HG03060 (cell line): ENCODE data around the gene DHRS4.
"Not testable (repeated sequence)": the region's sequence is repeated elsewhere in the genome, so short reads cannot be mapped to it uniquely, and the experiment has no call there.

Source experiments
- ATAC-seq: cut with Tn5 transposase; IDR thresholded peaks from one replicate; pipeline ENCODE4 v1.9.1; 2021; ENCODE audit warnings: low read depth, moderate number of reproducible peaks; ENCODE audit not compliant: unreplicated experiment

The DHRS4 gene

GRCh38 chr14:23939607-23940326, 13.8 kb upstream of the DHRS4 start:
- no peak for ATAC-seq

DNA sequence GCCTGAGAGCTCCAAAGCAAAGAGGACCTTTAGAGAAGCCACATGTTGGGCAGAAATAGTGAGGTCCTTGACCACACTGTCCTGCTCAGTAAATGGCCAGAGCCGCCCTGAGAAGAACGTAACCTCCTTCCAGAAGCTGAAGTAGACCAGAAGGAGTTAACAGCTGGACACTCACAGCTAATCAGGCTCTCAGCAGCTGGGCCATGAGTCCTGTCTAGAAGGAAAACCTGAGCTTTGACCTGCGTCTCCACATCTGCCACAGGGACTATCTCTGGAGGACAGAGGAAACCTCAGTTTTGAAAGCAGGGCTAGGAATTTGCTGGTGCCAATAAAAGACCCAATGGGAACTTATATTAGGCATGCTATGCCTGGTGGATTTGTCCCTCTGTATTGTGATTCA, 12.3 kb upstream of the DHRS4 start:
- ATAC-seq: no peak

GRCh38 chr14:23941669-23942068, 11.9 kb upstream of the DHRS4 start:
- ATAC-seq: no peak

- ATAC-seq: no peak
These were observed 11.0 kb upstream of the DHRS4 start for GRCh38 chr14:23942587-23942986.

DNA sequence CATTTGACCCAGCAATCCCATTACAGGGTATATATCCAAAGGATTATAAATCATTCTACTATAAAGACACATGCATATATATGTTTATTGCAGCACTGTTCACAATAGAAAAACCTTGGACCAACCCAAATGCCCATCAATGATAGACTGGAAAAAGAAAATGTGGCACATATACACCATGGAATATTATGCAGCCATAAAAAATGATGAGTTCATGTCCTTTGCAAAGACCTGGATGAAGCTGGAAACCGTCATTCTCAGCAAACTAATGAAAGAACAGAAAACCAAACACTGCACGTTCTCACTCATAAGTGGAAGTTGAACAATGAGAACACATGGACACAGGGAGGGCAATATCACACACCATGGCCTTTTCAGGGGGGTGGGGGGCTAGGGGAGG, 4.5 kb upstream of the DHRS4 start:
- not testable (repeated sequence) for ATAC-seq

DNA sequence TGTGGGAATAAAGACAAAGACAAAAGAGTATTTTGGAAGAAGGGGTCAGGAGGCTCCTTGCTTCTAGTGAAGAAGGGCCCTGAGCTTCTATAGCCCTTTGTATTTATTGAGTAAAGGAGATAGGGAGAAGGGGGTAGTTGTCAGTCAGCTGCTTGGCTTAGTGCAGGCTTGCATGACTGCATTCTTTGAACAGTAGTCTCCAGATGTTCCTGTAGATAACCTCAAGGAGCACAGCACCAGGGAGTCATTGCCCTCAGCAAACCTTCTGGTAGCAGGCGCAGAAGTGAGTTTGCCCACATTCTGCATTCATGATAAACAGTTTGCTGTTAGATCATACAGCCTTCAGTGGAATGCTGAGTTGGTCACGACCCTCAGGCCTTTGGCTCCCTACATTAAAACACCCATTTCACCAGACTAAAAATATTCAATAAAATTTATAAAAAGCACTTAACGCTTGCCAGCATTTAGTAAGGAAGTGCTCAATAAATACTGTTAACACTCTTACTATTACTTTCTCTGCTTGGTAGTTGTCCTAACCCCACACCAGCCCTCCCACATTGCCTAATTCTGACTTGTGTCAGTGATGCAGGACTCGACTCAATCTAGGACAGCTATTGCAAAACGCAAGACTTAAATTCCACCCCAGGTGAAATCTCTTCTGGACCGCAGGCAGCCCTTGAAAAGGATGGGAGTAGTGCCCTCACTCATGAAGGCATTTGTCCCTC, 3.0 kb upstream of the DHRS4 start:
- no peak for ATAC-seq

DNA sequence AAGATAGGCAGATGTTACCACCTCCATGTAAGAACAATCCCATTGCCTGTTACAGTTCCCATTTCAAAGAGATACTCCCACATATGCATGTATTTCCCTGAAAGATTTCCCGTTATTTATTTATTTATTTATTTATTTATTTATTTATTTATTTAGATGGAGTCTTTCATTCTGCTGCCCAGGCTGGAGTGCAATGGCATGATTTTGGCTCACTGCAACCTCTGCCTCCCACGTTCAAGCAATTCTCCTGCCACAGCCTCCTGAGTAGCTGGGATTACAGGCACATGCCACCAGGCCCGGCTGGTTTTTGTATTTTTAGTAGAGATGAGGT, 2.5 kb upstream of the DHRS4 start:
- ATAC-seq: not testable (repeated sequence)

DNA sequence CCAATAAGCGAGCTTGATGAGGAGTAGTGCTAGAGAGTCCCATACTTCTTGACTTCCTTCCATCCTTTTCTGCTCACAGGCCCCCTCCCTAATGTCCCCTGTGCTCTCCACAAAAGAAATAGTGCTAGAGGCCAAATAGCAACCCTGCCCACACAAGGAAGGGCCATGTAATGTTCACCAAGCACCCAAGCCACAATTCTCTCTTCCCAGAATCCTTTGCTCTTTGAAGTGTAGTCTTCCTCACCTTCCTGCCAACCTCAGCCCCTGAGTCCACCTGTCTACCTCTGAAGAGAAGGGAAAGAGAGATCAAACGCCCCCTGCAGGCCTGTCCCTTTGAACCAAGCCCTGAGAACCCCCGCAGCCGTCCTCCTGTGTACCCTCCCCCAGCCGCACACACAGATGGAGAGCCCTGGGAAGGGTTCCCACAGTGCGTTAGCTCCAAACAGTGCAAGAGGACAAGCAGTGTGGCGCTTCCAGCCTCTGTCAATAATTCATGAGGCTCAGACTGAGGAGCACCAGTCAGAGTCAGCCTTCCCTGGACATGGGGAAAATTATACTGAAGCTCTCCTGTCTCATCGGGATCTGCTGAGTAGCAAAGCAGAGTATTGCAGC, 1.9 kb upstream of the DHRS4 start:
- no peak for ATAC-seq

GRCh38 chr14:23953116-23953463, 480 bp upstream of the DHRS4 start:
- not testable (repeated sequence) for ATAC-seq

DNA sequence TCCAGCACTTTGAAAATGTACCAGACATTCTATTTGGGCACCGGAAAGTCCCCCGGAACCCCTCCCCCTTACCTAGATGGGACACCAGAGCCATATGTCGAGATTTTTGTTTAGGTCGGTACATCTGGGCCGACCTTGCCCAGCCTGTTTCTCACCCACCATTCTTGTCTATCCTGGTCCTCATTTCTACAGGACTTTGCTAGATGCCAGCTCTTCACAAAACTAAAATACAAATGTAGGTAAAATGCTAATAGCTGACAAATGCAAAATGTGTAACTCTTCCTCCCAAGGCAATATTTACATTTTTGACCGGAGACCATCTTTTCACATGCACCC, 677 bp downstream of the DHRS4 start:
- not testable (repeated sequence) for ATAC-seq

- ATAC-seq: not testable (repeated sequence)
These were observed 1.4 kb downstream of the DHRS4 start for GRCh38 chr14:23954965-23955364.

- not testable (repeated sequence) for ATAC-seq
These were observed 2.2 kb downstream of the DHRS4 start for GRCh38 chr14:23955811-23956210.

- ATAC-seq: not testable (repeated sequence)
These were observed 4.5 kb downstream of the DHRS4 start for GRCh38 chr14:23957913-23958569.

DNA sequence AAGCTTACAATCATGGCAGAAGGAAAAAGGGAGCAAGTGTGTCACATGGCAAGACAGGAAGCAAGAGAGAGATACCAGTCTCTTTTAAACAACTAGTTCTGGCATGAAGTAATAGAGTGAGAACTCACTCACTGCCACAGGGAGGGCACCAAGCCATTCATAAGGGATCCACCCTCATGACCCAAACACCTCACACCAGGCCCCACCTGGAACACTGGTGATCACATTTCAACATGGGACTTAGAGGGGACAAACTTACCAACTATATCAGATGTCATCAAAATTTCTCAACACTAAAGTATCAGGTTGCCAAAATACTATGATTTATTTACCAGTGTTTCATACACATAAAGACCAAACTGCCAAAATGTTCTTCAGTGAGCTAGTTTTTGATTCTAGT, 7.3 kb downstream of the DHRS4 start:
- not testable (repeated sequence) for ATAC-seq

GRCh38 chr14:23961704-23962103, 8.1 kb downstream of the DHRS4 start:
- ATAC-seq: not testable (repeated sequence)

GRCh38 chr14:23969130-23969480, 15.5 kb downstream of the DHRS4 start:
- not testable (repeated sequence) for ATAC-seq

GRCh38 chr14:23969481-23970282, 16.1 kb downstream of the DHRS4 start:
- not testable (repeated sequence) for ATAC-seq

DNA sequence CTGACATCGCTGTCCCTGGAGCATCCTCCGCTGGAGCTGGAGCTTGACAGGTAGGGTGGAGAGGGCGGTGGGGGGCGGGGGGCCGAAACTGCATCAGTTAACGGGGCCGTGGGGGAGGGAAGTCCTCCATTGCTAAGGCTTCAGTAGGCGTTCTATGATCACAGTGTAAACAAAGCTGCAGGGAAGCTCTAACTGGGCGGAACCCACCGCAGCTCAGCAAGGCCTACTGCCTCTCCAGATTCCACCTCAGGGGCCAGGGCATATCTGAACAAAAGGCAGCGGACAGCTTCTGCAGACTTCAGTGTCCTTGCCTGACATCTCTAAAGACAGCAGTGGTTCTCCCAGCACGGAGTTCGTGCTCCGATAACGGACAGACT, 16.7 kb downstream of the DHRS4 start:
- ATAC-seq: not testable (repeated sequence)

DNA sequence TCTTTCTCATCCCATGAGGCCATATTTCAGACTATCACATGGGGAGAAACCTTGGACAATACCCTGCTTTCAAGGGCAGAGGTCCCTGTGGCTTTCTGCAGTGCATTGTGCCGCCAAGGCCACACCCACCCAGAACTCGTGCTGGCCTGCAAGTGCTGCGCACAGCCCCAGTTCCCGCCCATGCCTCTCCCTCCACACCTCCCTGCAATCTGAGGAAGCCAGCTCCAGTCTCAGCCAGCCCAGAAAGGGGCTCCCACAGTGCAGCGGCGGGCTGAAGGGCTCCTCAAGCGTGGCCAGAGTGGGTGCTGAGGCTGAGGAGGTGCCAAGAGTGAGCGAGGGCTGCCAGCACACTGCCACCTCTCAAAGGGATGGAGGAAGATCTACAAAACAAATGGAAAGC, 19.6 kb downstream of the DHRS4 start:
- not testable (repeated sequence) for ATAC-seq

DNA sequence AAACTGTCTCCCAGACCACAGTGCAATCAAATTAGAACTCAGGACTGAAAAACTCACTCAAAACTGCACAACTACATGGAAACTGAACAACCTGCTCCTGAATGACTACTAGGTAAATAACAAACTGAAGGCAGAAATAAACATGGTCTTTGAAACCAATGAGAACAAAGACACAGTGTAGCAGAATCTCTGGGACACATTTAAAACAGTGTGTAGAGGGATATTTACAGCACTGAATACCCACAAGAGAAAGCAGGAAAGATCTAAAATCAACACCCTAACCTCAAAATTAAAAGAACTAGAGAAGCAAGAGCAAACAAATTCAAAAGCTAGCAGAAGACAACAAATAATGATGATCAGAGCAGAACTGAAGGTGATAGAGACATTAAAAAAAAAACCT, 20.5 kb downstream of the DHRS4 start:
- ATAC-seq: not testable (repeated sequence)

DNA sequence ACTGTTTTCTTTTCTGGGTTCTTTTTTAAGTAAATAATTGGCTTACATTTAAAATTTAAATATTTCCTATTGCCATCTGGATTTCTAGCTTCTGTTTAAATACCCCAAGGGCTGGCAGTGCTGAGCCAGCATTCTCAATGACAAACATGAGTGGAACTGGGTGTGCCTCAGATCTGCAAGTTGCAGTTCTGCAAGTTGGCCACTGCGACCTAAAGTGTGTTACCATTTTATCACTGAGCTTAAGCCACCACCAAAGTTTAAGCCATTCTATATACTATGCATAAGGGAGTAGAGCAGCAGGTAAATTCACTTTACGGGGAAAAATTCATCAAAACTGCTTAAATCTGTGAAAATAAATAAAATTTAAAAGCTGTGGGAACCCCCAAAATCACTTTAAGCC, 23.6 kb downstream of the DHRS4 start:
- ATAC-seq: not testable (repeated sequence)
